ENCODE data around the gene NUP85. TPM values are rescaled to one million over a fixed set of nuclear protein-coding genes. Genes with fewer than 3 reads are reported as not detected.
"Not testable (repeated sequence)": the region's sequence is repeated elsewhere in the genome, so short reads cannot be mapped to it uniquely, and the experiment has no call there.

NUP85 gene
- total RNA-seq: 10 to 100 TPM; 30.3 to 39.3 TPM

DNA sequence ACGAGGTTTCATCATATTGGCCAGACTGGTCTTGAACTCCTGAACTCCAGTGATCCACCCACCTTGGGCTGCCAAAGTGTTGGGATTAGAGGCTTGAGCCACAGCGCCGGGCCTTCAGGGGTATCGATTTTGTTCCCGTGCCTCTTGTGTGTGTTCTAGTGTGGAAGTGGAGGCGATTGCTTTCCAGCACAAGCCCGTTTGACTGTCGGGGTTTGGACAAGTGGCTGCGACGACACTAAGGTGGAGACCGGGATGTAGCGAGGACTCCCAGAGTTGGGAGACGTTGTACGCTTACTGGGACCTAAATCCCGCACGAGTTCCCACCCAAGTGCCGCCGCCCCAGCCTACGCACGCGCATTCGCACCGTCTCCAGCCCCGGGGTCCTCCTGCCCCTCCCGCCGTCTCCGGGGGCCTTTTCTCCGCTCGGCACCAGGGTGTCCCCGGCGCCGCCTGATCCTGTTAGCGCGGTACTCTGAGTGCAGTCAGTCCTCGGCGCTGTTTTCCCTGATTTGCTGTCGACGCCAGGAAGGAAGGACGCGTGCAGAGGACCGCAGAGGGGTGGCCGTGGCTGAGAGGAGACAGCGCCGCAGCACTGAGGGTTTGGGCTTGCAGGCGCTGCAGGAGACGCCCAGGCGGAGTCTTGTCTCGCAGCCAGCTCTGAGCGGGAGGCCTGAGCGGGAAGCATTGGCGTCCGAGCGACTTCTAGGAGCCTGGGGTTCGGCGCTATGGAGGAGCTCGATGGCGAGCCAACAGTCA is at the start of gene NUP85:
TSS of gene NUP85 (plus strand) at position 643 of the 756 bp plus-strand sequence. CDS start at position 726, 83 bp downstream.
- peak within 1 kb of the TSS; percentile 90 to 91 for H3K27ac ChIP-seq
- H3K4me3 ChIP-seq: peak within 1 kb of the TSS; percentile 88
- DNase-seq (ENCODE audit: low spot score) (peak; percentile 75), ATAC-seq (ENCODE audit: insufficient number of reproducible peaks, low FRiP score, low read depth) (peak; percentile 87)
- TF ChIP-seq, protein P1, sequence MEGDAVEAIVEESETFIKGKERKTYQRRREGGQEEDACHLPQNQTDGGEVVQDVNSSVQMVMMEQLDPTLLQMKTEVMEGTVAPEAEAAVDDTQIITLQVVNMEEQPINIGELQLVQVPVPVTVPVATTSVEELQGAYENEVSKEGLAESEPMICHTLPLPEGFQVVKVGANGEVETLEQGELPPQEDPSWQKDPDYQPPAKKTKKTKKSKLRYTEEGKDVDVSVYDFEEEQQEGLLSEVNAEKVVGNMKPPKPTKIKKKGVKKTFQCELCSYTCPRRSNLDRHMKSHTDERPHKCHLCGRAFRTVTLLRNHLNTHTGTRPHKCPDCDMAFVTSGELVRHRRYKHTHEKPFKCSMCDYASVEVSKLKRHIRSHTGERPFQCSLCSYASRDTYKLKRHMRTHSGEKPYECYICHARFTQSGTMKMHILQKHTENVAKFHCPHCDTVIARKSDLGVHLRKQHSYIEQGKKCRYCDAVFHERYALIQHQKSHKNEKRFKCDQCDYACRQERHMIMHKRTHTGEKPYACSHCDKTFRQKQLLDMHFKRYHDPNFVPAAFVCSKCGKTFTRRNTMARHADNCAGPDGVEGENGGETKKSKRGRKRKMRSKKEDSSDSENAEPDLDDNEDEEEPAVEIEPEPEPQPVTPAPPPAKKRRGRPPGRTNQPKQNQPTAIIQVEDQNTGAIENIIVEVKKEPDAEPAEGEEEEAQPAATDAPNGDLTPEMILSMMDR (IDR thresholded peaks at IDR 0.05): no peak
- no peaks in the 10 kb centered on the region for H3K9me3 ChIP-seq
- no peaks in the 10 kb centered on the region for H3K27me3 ChIP-seq (replicated peaks; ENCODE audit: insufficient read depth)
- peaks cover 6% of the 10 kb centered on the region for H3K36me3 ChIP-seq
- H3K4me1 ChIP-seq (ENCODE audit: control insufficient read depth in 1 of 2, low read depth in 2 of 2): peaks cover 18 to 20% of the 10 kb centered on the region in 2 donors

- H3K27me3 ChIP-seq (replicated peaks; ENCODE audit: insufficient read depth); H3K4me1 ChIP-seq (ENCODE audit: control insufficient read depth in 1 of 2, low read depth in 2 of 2); H3K9me3 ChIP-seq; H3K4me3 ChIP-seq; H3K27ac ChIP-seq; H3K36me3 ChIP-seq; DNase-seq (ENCODE audit: low spot score); ATAC-seq (ENCODE audit: insufficient number of reproducible peaks, low FRiP score, low read depth): not testable (repeated sequence)
These were observed 47.0 kb upstream of the NUP85 start for GRCh38 chr17:75158480-75158879.

- H3K27me3 ChIP-seq (replicated peaks; ENCODE audit: insufficient read depth): no peaks in the 10 kb centered on the region
These were observed 46.1 kb upstream of the NUP85 start for GRCh38 chr17:75159196-75160031.

DNA sequence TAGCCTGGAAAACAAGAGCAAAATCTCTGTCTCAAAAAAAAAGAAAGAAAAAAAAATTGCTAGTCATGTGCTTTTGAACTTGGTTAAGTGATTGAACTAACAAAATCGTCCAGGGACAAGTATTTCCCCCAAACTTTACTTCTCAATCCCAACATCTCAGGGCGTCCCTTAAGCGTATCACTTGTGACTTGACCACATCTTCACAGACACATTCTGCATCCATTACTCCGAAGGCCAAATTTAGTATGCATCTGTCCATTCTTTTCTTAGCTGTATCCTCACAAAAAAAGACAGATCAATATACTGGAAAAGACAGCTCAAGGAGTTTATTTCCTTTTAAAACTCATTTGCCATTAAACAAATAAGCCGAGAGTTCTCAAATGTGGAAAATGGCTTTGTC is 45.3 kb upstream of the NUP85 start:
- ATAC-seq (ENCODE audit: insufficient number of reproducible peaks, low FRiP score, low read depth) (no peak), DNase-seq (ENCODE audit: low spot score) (no peak)
- Histone ChIP-seq H3K36me3 (peaks cover 3% of the 10 kb centered on the region), H3K9me3 (no peaks in the 10 kb centered on the region), H3K4me3 (no peak overlapping the region), H3K4me1 (ENCODE audit: control insufficient read depth in 1 of 2, low read depth in 2 of 2) (no peaks in the 10 kb centered on the region), H3K27me3 (replicated peaks; ENCODE audit: insufficient read depth) (no peaks in the 10 kb centered on the region), H3K27ac (no peak overlapping the region)
- TF ChIP-seq, protein P1 (IDR thresholded peaks at IDR 0.05): no peak

More at GRCh38 chr17:75159196-75160031, 46.1 kb upstream of the NUP85 start:
- ATAC-seq (ENCODE audit: insufficient number of reproducible peaks, low FRiP score, low read depth) (no peak), DNase-seq (ENCODE audit: low spot score) (no peak)
- Histone ChIP-seq H3K36me3 (peaks cover 3% of the 10 kb centered on the region), H3K4me1 (ENCODE audit: control insufficient read depth in 1 of 2, low read depth in 2 of 2) (no peaks in the 10 kb centered on the region), H3K27ac (no peak overlapping the region), H3K9me3 (no peaks in the 10 kb centered on the region), H3K4me3 (no peak overlapping the region)
- TF ChIP-seq, protein P1 (IDR thresholded peaks at IDR 0.05): no peak

GRCh38 chr17:75163074-75163473 is 42.4 kb upstream of the NUP85 start:
- no peak for ATAC-seq (ENCODE audit: insufficient number of reproducible peaks, low FRiP score, low read depth)
- no peaks in the 10 kb centered on the region for H3K27me3 ChIP-seq (replicated peaks; ENCODE audit: insufficient read depth)
- H3K36me3 ChIP-seq: peaks cover 11% of the 10 kb centered on the region
- no peaks in the 10 kb centered on the region for H3K9me3 ChIP-seq
- H3K4me3 ChIP-seq: no peak overlapping the region
- H3K27ac ChIP-seq: no peak overlapping the region
- TF ChIP-seq, protein P1 (IDR thresholded peaks at IDR 0.05): no peak
- no peaks in the 10 kb centered on the region for H3K4me1 ChIP-seq (ENCODE audit: control insufficient read depth in 1 of 2, low read depth in 2 of 2)
- DNase-seq (ENCODE audit: low spot score): no peak

- not testable (repeated sequence) for H3K9me3 ChIP-seq; H3K4me3 ChIP-seq; H3K4me1 ChIP-seq (ENCODE audit: control insufficient read depth in 1 of 2, low read depth in 2 of 2); ATAC-seq (ENCODE audit: insufficient number of reproducible peaks, low FRiP score, low read depth); H3K27me3 ChIP-seq (replicated peaks; ENCODE audit: insufficient read depth); H3K27ac ChIP-seq; DNase-seq (ENCODE audit: low spot score)
- peaks cover 16% of the 10 kb centered on the region for H3K36me3 ChIP-seq
These were observed 40.9 kb upstream of the NUP85 start for GRCh38 chr17:75164606-75165005.

Measured in thoracic aorta (tissue), 2 donors.